ENCODE results near the gene SPAM1. TPM values are rescaled to one million over a fixed set of nuclear protein-coding genes. Genes with fewer than 3 reads are reported as not detected.
"Not testable (repeated sequence)": the region's sequence is repeated elsewhere in the genome, so short reads cannot be mapped to it uniquely, and the experiment has no call there.

SPAM1 gene
- not detected in 2 replicates for total RNA-seq

GRCh38 chr7:123924941-123925340 lies at the start of gene SPAM1:
SPAM1 (plus strand) TSS chr7:123925241; CDS start chr7:123953571, 28,330 bp downstream.
- no peak for TF ChIP-seq CTCF (IDR thresholded peaks at IDR 0.05; ENCODE audit: insufficient read depth, low read depth, low read length)
- DNase-seq (ENCODE audit: low read depth): no peak
- H3K4me3 ChIP-seq (ENCODE audit: low read depth, low read length): no peak within 1 kb of the TSS

- no peak overlapping the region for H3K4me3 ChIP-seq (ENCODE audit: low read depth, low read length)
- DNase-seq (ENCODE audit: low read depth): no peak
- TF ChIP-seq CTCF (IDR thresholded peaks at IDR 0.05; ENCODE audit: insufficient read depth, low read depth, low read length): no peak
Measured at GRCh38 chr7:123876557-123877256, 48.3 kb upstream of the SPAM1 start.

GRCh38 chr7:123879628-123880027 lies 45.4 kb upstream of the SPAM1 start:
- TF ChIP-seq CTCF (IDR thresholded peaks at IDR 0.05; ENCODE audit: insufficient read depth, low read depth, low read length): no peak
- peak; percentile 5 for DNase-seq (ENCODE audit: low read depth)
- no peak overlapping the region for H3K4me3 ChIP-seq (ENCODE audit: low read depth, low read length)

GRCh38 chr7:123881300-123881699 lies 43.7 kb upstream of the SPAM1 start:
- DNase-seq (ENCODE audit: low read depth): no peak
- no peak for TF ChIP-seq CTCF (IDR thresholded peaks at IDR 0.05; ENCODE audit: insufficient read depth, low read depth, low read length)

GRCh38 chr7:123883154-123883553 lies 41.9 kb upstream of the SPAM1 start:
- TF ChIP-seq CTCF (IDR thresholded peaks at IDR 0.05; ENCODE audit: insufficient read depth, low read depth, low read length): no peak
- DNase-seq (ENCODE audit: low read depth): no peak
- no peak overlapping the region for H3K4me3 ChIP-seq (ENCODE audit: low read depth, low read length)

More at GRCh38 chr7:123881300-123881699, 43.7 kb upstream of the SPAM1 start:
- no peak overlapping the region for H3K4me3 ChIP-seq (ENCODE audit: low read depth, low read length)

- H3K4me3 ChIP-seq (ENCODE audit: low read depth, low read length): no peak overlapping the region
- TF ChIP-seq CTCF (IDR thresholded peaks at IDR 0.05; ENCODE audit: insufficient read depth, low read depth, low read length): no peak
Measured at GRCh38 chr7:123888192-123888591, 36.8 kb upstream of the SPAM1 start.

GRCh38 chr7:123894753-123895152 lies 30.3 kb upstream of the SPAM1 start:
- not testable (repeated sequence) for H3K4me3 ChIP-seq (ENCODE audit: low read depth, low read length); DNase-seq (ENCODE audit: low read depth)

More at GRCh38 chr7:123888192-123888591, 36.8 kb upstream of the SPAM1 start:
- DNase-seq (ENCODE audit: low read depth): no peak

Measured in fibroblast of villous mesenchyme (primary cell).